ENCODE results near the gene SLC3A2. TPM values are rescaled to one million over a fixed set of nuclear protein-coding genes. Genes with fewer than 3 reads are reported as not detected.

Gene SLC3A2
- total and polyA plus RNA-seq, 2 of the 13 experiments (the other 11 are each of a cell fraction or from before 2014, with no cell fraction given): 213 to 226 TPM

DNA sequence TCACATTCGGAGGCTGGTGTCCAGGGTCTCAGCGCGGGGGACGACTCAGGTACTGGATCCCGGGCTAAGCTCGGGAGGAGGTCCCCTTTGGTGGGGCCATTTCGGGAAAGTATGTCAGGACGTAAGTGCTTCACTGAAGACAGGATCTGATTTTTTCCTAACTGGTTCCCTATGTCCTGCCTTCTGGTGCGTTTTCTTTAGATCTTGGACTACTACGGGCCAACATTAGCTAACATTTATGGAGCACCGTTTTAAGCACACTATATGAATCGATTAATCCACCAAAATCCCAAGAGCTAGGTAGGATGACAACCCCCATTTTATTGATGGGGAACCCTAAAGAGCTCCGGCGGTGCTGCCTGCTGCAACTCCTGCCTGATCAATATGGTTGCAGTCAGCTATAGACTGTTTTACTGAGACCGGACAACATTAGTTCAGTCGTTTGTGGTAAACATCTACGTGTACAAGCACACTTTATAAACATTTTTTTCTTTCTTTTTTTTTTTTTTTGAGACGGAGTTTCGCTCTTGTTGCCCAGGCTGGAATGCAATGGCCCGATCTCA is 24.3 kb upstream of the SLC3A2 start (continued):
- no peak for TF ChIP-seq ZNF75D (CRISPR knock-in tag; IDR thresholded peaks at IDR 0.05; ENCODE audit: borderline replicate concordance)
- no peak for TF ChIP-seq FOXO1 (CRISPR knock-in tag; IDR thresholded peaks at IDR 0.05)
- no peak for TF ChIP-seq CEBPG (CRISPR knock-in tag; IDR thresholded peaks at IDR 0.05)
- no peak for TF ChIP-seq SETDB1 (CRISPR knock-in tag; IDR thresholded peaks at IDR 0.05; ENCODE audit: borderline replicate concordance)
- no peak for TF ChIP-seq ZSCAN21 (CRISPR knock-in tag; IDR thresholded peaks at IDR 0.05; ENCODE audit: borderline replicate concordance)
- 0 out of 2 replicates have a peak, but pooled peaks have one; percentile 0 for TF ChIP-seq ZNF563 (CRISPR knock-in tag; IDR thresholded peaks at IDR 0.05)
- no peak for TF ChIP-seq SUZ12 (IDR thresholded peaks at IDR 0.05; ENCODE audit: low read depth, low read length)
- no peak for TF ChIP-seq ZBTB20 (CRISPR knock-in tag; IDR thresholded peaks at IDR 0.05; ENCODE audit: borderline replicate concordance, low read depth)
- TF ChIP-seq SOX13 (IDR thresholded peaks at IDR 0.05): no peak
- no peak for TF ChIP-seq SOX13 (CRISPR knock-in tag; conservative IDR thresholded peaks at IDR 0.05 in 1 of 2, IDR thresholded peaks at IDR 0.05 in 1 of 2)
- TF ChIP-seq ZNF232 (CRISPR knock-in tag; IDR thresholded peaks at IDR 0.05; ENCODE audit: borderline replicate concordance): no peak; the same call in 1 of the 2 replicates
- no peak for TF ChIP-seq NR3C1 (CRISPR knock-in tag; IDR thresholded peaks at IDR 0.05)
- TF ChIP-seq, protein P1, sequence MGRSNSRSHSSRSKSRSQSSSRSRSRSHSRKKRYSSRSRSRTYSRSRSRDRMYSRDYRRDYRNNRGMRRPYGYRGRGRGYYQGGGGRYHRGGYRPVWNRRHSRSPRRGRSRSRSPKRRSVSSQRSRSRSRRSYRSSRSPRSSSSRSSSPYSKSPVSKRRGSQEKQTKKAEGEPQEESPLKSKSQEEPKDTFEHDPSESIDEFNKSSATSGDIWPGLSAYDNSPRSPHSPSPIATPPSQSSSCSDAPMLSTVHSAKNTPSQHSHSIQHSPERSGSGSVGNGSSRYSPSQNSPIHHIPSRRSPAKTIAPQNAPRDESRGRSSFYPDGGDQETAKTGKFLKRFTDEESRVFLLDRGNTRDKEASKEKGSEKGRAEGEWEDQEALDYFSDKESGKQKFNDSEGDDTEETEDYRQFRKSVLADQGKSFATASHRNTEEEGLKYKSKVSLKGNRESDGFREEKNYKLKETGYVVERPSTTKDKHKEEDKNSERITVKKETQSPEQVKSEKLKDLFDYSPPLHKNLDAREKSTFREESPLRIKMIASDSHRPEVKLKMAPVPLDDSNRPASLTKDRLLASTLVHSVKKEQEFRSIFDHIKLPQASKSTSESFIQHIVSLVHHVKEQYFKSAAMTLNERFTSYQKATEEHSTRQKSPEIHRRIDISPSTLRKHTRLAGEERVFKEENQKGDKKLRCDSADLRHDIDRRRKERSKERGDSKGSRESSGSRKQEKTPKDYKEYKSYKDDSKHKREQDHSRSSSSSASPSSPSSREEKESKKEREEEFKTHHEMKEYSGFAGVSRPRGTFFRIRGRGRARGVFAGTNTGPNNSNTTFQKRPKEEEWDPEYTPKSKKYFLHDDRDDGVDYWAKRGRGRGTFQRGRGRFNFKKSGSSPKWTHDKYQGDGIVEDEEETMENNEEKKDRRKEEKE (IDR thresholded peaks at IDR 0.05): no peak
- TF ChIP-seq, protein P2, sequence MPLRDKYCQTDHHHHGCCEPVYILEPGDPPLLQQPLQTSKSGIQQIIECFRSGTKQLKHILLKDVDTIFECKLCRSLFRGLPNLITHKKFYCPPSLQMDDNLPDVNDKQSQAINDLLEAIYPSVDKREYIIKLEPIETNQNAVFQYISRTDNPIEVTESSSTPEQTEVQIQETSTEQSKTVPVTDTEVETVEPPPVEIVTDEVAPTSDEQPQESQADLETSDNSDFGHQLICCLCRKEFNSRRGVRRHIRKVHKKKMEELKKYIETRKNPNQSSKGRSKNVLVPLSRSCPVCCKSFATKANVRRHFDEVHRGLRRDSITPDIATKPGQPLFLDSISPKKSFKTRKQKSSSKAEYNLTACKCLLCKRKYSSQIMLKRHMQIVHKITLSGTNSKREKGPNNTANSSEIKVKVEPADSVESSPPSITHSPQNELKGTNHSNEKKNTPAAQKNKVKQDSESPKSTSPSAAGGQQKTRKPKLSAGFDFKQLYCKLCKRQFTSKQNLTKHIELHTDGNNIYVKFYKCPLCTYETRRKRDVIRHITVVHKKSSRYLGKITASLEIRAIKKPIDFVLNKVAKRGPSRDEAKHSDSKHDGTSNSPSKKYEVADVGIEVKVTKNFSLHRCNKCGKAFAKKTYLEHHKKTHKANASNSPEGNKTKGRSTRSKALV (CRISPR knock-in tag; IDR thresholded peaks at IDR 0.05): no peak
- TF ChIP-seq, protein P3, sequence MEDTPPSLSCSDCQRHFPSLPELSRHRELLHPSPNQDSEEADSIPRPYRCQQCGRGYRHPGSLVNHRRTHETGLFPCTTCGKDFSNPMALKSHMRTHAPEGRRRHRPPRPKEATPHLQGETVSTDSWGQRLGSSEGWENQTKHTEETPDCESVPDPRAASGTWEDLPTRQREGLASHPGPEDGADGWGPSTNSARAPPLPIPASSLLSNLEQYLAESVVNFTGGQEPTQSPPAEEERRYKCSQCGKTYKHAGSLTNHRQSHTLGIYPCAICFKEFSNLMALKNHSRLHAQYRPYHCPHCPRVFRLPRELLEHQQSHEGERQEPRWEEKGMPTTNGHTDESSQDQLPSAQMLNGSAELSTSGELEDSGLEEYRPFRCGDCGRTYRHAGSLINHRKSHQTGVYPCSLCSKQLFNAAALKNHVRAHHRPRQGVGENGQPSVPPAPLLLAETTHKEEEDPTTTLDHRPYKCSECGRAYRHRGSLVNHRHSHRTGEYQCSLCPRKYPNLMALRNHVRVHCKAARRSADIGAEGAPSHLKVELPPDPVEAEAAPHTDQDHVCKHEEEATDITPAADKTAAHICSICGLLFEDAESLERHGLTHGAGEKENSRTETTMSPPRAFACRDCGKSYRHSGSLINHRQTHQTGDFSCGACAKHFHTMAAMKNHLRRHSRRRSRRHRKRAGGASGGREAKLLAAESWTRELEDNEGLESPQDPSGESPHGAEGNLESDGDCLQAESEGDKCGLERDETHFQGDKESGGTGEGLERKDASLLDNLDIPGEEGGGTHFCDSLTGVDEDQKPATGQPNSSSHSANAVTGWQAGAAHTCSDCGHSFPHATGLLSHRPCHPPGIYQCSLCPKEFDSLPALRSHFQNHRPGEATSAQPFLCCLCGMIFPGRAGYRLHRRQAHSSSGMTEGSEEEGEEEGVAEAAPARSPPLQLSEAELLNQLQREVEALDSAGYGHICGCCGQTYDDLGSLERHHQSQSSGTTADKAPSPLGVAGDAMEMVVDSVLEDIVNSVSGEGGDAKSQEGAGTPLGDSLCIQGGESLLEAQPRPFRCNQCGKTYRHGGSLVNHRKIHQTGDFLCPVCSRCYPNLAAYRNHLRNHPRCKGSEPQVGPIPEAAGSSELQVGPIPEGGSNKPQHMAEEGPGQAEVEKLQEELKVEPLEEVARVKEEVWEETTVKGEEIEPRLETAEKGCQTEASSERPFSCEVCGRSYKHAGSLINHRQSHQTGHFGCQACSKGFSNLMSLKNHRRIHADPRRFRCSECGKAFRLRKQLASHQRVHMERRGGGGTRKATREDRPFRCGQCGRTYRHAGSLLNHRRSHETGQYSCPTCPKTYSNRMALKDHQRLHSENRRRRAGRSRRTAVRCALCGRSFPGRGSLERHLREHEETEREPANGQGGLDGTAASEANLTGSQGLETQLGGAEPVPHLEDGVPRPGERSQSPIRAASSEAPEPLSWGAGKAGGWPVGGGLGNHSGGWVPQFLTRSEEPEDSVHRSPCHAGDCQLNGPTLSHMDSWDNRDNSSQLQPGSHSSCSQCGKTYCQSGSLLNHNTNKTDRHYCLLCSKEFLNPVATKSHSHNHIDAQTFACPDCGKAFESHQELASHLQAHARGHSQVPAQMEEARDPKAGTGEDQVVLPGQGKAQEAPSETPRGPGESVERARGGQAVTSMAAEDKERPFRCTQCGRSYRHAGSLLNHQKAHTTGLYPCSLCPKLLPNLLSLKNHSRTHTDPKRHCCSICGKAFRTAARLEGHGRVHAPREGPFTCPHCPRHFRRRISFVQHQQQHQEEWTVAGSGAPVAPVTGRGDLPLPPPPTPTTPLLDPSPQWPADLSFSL (CRISPR knock-in tag; IDR thresholded peaks at IDR 0.05): no peak
- TF ChIP-seq CBFB (CRISPR knock-in tag; IDR thresholded peaks at IDR 0.05): no peak
- TF ChIP-seq RARG (CRISPR knock-in tag; IDR thresholded peaks at IDR 0.05; ENCODE audit: low read depth): no peak
- no peak for TF ChIP-seq IRX3 (CRISPR knock-in tag; IDR thresholded peaks at IDR 0.05; ENCODE audit: borderline replicate concordance, low read depth)
- TF ChIP-seq EEA1 (CRISPR knock-in tag; IDR thresholded peaks at IDR 0.05; ENCODE audit: borderline replicate concordance): no peak
- no peak; the same call in 1 of the 2 replicates for TF ChIP-seq ZC3H13 (CRISPR knock-in tag; IDR thresholded peaks at IDR 0.05)
